Body of pancreas (tissue), 4 donors: ENCODE measurements around the gene PISD. TPM values are rescaled to one million over a fixed set of nuclear protein-coding genes. Genes with fewer than 3 reads are reported as not detected.
A peak's percentile ranks its signal among the peaks of the same experiment; 100 is the strongest.

Experiments
- ATAC-seq: fragments of 150-250 bp; one replicate; pipeline ENCODE4 v1.9.1; 2016
- DNase-seq, 4 donors: peaks; one replicate each; pipeline ENCODE4 v3.0.0-alpha.2; 2019
- H3K27ac ChIP-seq, 4 donors: fragments of 200-600 bp; sonication (generic); 1 replicate in 3 of 4; 2 replicates in 1 of 4; pipeline versions ENCODE4 v1.5.1 to v1.6.1; 2016 to 2019; ENCODE audit warnings: mild to moderate bottlenecking in 1 of 4, mixed read lengths in 1 of 4, moderate library complexity in 1 of 4
- H3K27me3 ChIP-seq, 2 donors: fragments of 200-600 bp; sonication (generic); one replicate each; pipeline ENCODE4 v1.6.0; 2016; ENCODE audit warnings: mild to moderate bottlenecking in 1 of 2
- H3K36me3 ChIP-seq, 2 donors: fragments of 200-600 bp; sonication (generic); replicated peaks in 1 of 2; 2 replicates each; pipeline ENCODE4 v1.5.1; 2016; ENCODE audit warnings: low read depth in 2 of 2; ENCODE audit not compliant: insufficient read depth in 1 of 2
- H3K4me1 ChIP-seq: fragments of 200-600 bp; sonication (generic); one replicate; pipeline ENCODE4 v1.6.0; 2016
- H3K4me3 ChIP-seq, 2 donors: fragments of 200-600 bp; sonication (generic); 1 replicate in 1 of 2; 2 replicates in 1 of 2; pipeline ENCODE4 v1.5.1; 2016 to 2019
- H3K9me3 ChIP-seq, 3 donors: fragments of 200-600 bp; sonication (generic); 1 replicate in 2 of 3; 2 replicates in 1 of 3; pipeline ENCODE4 v1.5.1; 2016
- POLR2A ChIP-seq, 3 donors: fragments of 450-650 bp; IDR thresholded peaks; one replicate each; pipeline ENCODE4 v1.6.1; 2016; ENCODE audit warnings: antibody characterized with exemption in 3 of 3, mild to moderate bottlenecking in 2 of 3
- WGBS, 2 donors: methylation state at CpG; one replicate each; pipeline ENCODE4 v1.1.5; 2017; 5-methylcytosine and 5-hydroxymethylcytosine counted together
- intact Hi-C: fragments of 100-400 bp; cut with DNase I; formaldehyde crosslinking; loops from one replicate; pipeline ENCODE4 v1.15.1; 2023
- total RNA-seq, 2 donors: library from RNA; depleted of rRNA; stranded (reverse); fragments of >200 nt; gene quantifications; one replicate each; pipeline ENCODE4 v1.1.0, GENCODE V29; 2016
- TF ChIP-seq, protein P1 (sequence below), 7 experiments: fragments of 450-650 bp in 4 of 7; fragments of 200-600 bp in 3 of 7; sonication (generic) in 3 of 7; IDR thresholded peaks; one replicate each; pipeline ENCODE4 v1.5.1; 2016 to 2019; ENCODE audit warnings: antibody characterized with exemption in 7 of 7

Gene PISD
- total RNA-seq, 2 donors from 2014 or later, result 22.3 to 31.3 TPM

DNA sequence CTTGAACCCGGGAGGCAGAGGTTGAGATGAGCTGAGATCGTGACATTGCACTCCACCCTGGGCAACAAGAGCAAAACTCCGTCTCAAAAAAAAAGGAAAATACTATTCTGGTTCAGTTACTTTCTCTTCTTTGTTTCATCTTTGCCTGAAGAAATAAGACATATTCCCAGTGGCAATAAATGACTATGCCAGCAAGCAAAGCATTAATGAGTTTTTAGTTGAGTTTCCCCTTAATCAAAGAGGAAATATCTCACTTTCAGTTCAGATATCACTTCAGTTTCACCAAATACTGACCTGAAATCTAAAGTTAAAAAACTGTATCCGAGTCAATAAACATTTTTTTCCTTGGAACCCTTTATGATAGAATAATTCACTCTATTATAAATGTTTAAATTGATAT lies 10.4 kb downstream of the PISD start:
- ATAC-seq, result no peak
- whole genome bisulfite sequencing, 2 donors, result 80 to 83% methylated on average over 4 of the region's 4 CpGs
- no peaks in the 10 kb centered on the region for H3K36me3 ChIP-seq
- no peaks in the 10 kb centered on the region for H3K27me3 ChIP-seq
- TF ChIP-seq, protein P1, sequence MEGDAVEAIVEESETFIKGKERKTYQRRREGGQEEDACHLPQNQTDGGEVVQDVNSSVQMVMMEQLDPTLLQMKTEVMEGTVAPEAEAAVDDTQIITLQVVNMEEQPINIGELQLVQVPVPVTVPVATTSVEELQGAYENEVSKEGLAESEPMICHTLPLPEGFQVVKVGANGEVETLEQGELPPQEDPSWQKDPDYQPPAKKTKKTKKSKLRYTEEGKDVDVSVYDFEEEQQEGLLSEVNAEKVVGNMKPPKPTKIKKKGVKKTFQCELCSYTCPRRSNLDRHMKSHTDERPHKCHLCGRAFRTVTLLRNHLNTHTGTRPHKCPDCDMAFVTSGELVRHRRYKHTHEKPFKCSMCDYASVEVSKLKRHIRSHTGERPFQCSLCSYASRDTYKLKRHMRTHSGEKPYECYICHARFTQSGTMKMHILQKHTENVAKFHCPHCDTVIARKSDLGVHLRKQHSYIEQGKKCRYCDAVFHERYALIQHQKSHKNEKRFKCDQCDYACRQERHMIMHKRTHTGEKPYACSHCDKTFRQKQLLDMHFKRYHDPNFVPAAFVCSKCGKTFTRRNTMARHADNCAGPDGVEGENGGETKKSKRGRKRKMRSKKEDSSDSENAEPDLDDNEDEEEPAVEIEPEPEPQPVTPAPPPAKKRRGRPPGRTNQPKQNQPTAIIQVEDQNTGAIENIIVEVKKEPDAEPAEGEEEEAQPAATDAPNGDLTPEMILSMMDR (IDR thresholded peaks at IDR 0.05), result no peak
- no peak for TF ChIP-seq POLR2A (IDR thresholded peaks at IDR 0.05)
- intact Hi-C loops, result no loop called here
- DNase-seq, result no peak
- peak overlapping the region in 1 of 4 donors; percentile 57 for H3K27ac ChIP-seq
- peaks cover 28% of the 10 kb centered on the region for H3K4me1 ChIP-seq
- H3K4me3 ChIP-seq, result no peak overlapping the region
- no peaks in the 10 kb centered on the region for H3K9me3 ChIP-seq

GRCh38 chr22:31650391-31650790 lies 11.6 kb downstream of the PISD start:
- Histone ChIP-seq H3K36me3 (no peaks in the 10 kb centered on the region), H3K4me3 (no peak overlapping the region), H3K27ac (peak overlapping the region in 1 of 4 donors; percentile 59), H3K27me3 (no peaks in the 10 kb centered on the region), H3K9me3 (no peaks in the 10 kb centered on the region), H3K4me1 (peaks cover 28% of the 10 kb centered on the region)
- 65 to 73% methylated on average over 6 of the region's 6 CpGs for WGBS, 2 donors
- TF ChIP-seq POLR2A (IDR thresholded peaks at IDR 0.05), result no peak
- TF ChIP-seq, protein P1 (IDR thresholded peaks at IDR 0.05), result no peak
- ATAC-seq, result peak; percentile 35
- peak in 1 of 4 donors; percentile 31 for DNase-seq
- intact Hi-C loops, result no loop called here

- Histone ChIP-seq H3K9me3 (no peaks in the 10 kb centered on the region), H3K27me3 (no peaks in the 10 kb centered on the region), H3K4me1 (peaks cover 12% of the 10 kb centered on the region), H3K36me3 (peaks cover 0 to 2% of the 10 kb centered on the region in 2 donors), H3K27ac (no peak overlapping the region), H3K4me3 (no peak overlapping the region)
- intact Hi-C loops, result no loop called here
- ATAC-seq (no peak), DNase-seq (no peak)
- TF ChIP-seq, protein P1 (IDR thresholded peaks at IDR 0.05), result no peak
- TF ChIP-seq POLR2A (IDR thresholded peaks at IDR 0.05), result no peak
- 84 to 92% methylated on average over 11 of the region's 11 CpGs for WGBS, 2 donors
These were observed 14.3 kb downstream of the PISD start for GRCh38 chr22:31647523-31648320.

- TF ChIP-seq POLR2A (IDR thresholded peaks at IDR 0.05), result no peak
- TF ChIP-seq, protein P1 (IDR thresholded peaks at IDR 0.05), result no peak
- Histone ChIP-seq H3K27me3 (no peaks in the 10 kb centered on the region), H3K4me1 (peaks cover 9% of the 10 kb centered on the region), H3K4me3 (no peak overlapping the region), H3K36me3 (peaks cover 0 to 2% of the 10 kb centered on the region in 2 donors), H3K27ac (peak overlapping the region in 2 of 4 donors; percentile 17 to 53), H3K9me3 (no peaks in the 10 kb centered on the region)
- ATAC-seq (no peak), DNase-seq (no peak)
- intact Hi-C loops, result no loop called here
- 95 to 96% methylated on average over 3 of the region's 3 CpGs for WGBS, 2 donors
These were observed 14.9 kb downstream of the PISD start for GRCh38 chr22:31647066-31647465.
